IPS-20b (cell line): ENCODE data around the gene RAB7B.
"Not testable (repeated sequence)": the region's sequence is repeated elsewhere in the genome, so short reads cannot be mapped to it uniquely, and the experiment has no call there.

ENCODE experiments used
- H3K27ac ChIP-seq: one replicate; pipeline ENCODE4 v1.5.1; 2013; ENCODE audit warnings: low read length
- H3K27me3 ChIP-seq: 2 replicates; pipeline ENCODE4 v1.6.1; 2013; ENCODE audit warnings: mild to moderate bottlenecking, low read length, inconsistent platforms; ENCODE audit not compliant: insufficient read depth
- H3K36me3 ChIP-seq: 2 replicates; pipeline ENCODE4 v1.6.1; 2013; ENCODE audit warnings: low read depth, mild to moderate bottlenecking, inconsistent platforms, low read length, moderate library complexity; ENCODE audit not compliant: insufficient read depth
- H3K4me1 ChIP-seq: 2 replicates; pipeline ENCODE4 v1.6.1; 2013; ENCODE audit warnings: mild to moderate bottlenecking, control low read depth, inconsistent platforms, low read length, moderate library complexity; ENCODE audit not compliant: insufficient read depth
- H3K4me3 ChIP-seq: 2 replicates; pipeline ENCODE4 v1.5.1; 2013; ENCODE audit warnings: mild to moderate bottlenecking, low read length, inconsistent platforms
- H3K9ac ChIP-seq: 2 replicates; pipeline ENCODE4 v1.6.1; 2013; ENCODE audit warnings: low read depth, mild to moderate bottlenecking, inconsistent platforms, low read length, moderate library complexity
- H3K9me3 ChIP-seq: 2 replicates; pipeline ENCODE4 v1.6.1; 2013; ENCODE audit warnings: mild to moderate bottlenecking, low read depth, low read length, inconsistent platforms; ENCODE audit not compliant: insufficient read depth

Gene RAB7B

DNA sequence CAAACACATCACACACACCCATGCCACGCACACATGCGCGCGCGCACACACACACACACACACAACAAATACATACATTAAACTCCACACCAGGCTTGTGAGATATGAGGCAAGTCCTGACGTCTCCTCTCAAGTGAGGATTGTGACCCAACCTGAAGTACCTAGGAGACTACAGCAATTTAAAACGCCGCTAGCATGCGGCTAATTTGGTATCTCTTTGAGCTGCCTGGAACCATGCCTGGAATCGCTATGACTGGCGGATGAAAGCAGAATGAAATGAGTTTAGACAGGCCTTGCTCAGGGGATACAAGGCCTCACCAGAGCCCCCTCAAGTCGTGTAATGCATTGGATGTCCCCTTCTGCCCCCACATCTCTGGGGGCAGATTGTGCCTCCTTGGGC lies 1.6 kb upstream of the RAB7B start:
- Histone ChIP-seq H3K9me3 (no peaks in the 10 kb centered on the region), H3K27me3 (peaks cover 7% of the 10 kb centered on the region; the same call in 1 of the 2 replicates), H3K4me1 (no peaks in the 10 kb centered on the region), H3K4me3 (no peak overlapping the region), H3K9ac (no peak overlapping the region), H3K27ac (no peak overlapping the region), H3K36me3 (no peaks in the 10 kb centered on the region)

DNA sequence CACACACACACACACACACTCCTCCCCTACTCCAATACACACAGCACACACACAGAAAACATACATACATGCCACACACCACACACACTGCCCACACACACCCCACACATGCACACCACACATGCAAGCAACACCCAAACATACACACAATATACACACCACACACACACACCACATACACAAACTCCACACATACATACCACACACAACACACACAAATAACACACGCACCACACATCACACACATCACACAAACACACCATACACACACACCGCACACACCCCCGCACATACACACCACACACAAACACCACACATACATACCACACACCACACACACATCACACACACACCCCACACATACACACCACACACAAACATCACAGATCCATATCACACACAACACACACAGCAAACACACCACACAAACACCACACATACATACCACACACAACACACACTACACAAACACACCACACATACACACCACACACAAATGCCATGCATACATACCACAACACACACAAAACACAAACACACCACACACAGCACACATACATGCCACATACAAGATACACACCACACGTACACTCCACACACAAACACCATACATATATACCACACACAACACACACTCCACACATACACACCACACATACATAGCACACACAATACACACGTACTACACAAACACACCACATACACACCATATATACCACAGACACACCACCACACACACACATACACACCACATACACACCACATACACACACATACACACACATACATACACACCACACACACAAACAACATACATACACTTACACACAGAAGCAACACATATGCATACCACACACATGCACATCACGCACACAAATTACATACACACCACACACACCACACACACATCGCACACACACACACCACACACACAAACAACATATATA lies 932 bp upstream of the RAB7B start:
- Histone ChIP-seq H3K27me3 (peaks cover 14% of the 10 kb centered on the region; the same call in 1 of the 2 replicates), H3K4me1 (no peaks in the 10 kb centered on the region), H3K27ac (no peak overlapping the region), H3K36me3 (no peaks in the 10 kb centered on the region), H3K4me3 (no peak overlapping the region), H3K9me3 (no peaks in the 10 kb centered on the region), H3K9ac (no peak overlapping the region)

DNA sequence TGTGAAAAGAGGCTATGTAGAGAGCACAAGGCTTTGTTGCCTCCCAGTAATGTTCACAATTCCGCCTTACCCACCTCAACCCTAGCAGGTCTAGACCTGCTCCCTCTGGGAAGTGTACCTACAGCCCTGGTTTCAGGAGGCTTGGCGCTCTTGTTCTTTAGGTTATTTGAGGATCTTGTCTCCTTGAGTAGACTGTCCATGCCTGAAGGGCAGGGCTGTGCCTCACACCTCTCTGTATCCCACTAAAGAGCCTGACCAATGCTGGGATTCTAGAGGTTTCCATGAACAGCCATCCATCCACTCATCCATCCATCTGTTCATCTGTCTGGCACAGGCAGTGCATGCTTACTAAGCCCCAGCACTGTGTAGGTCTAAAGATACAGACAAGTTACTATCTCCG lies 1.0 kb downstream of the RAB7B start:
- H3K4me1 ChIP-seq, result no peaks in the 10 kb centered on the region
- H3K27ac ChIP-seq, result no peak overlapping the region
- H3K9ac ChIP-seq, result no peak overlapping the region
- H3K36me3 ChIP-seq, result no peaks in the 10 kb centered on the region
- H3K4me3 ChIP-seq, result no peak overlapping the region
- H3K27me3 ChIP-seq, result peaks cover 34% of the 10 kb centered on the region; the same call in 1 of the 2 replicates
- H3K9me3 ChIP-seq, result no peaks in the 10 kb centered on the region

DNA sequence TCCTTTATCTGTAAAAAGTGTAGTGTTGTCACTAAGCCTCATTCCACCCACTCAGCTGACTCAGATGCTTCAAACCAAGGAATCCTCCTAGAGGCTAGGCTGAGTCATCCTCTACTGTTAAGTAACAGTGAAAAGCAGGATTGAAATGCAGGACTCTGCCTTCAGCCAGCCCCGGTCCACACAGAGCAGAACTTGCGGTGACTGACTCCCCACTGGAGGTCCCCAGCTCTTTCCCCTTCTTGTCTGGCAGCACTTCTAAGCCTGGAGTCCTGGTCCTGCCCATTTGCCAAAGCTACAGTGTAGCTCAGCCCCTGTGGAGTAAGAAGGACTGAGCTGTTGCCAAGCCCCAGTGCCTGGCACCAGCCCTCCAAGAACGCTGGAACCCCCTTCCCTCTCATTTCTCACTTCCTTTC lies 1.7 kb downstream of the RAB7B start:
- no peaks in the 10 kb centered on the region for H3K4me1 ChIP-seq
- no peaks in the 10 kb centered on the region for H3K36me3 ChIP-seq
- no peak overlapping the region for H3K9ac ChIP-seq
- no peaks in the 10 kb centered on the region for H3K9me3 ChIP-seq
- no peak overlapping the region for H3K27ac ChIP-seq
- H3K27me3 ChIP-seq, result peaks cover 40% of the 10 kb centered on the region; the same call in 1 of the 2 replicates
- H3K4me3 ChIP-seq, result no peak overlapping the region

DNA sequence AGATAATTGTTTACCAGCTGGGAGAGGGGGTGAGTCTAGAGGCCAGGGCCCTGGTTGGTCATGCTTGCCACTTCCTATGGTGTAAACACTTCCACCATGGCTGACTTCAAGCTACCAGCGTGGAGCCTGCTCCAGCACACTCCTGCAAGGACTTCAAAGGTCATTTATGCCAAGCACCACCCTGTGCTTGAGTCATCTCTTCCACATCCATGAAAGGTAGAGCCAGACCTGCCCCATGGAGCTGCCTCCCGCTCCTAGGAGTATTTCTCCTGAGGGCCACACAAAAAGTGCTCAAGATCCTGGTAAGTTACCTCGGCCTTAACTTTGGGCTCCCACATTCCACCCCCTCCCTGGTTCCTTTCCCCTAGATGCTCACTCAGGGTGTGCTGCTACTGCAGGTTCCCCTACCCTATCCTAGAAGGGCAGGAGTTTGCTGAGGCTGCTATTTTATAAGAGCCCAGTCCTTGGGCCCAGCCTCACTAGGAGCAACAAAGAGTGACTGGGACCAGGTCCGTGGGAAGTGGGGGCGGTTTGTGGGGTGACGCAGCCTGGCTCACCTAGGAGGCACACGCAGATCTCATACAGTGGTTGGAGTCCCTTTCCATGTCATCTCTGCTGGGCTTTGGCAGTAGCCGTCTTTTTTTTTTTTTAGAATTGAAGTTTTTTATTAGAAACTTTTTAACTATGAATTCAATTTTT lies 2.4 kb downstream of the RAB7B start:
- H3K4me3 ChIP-seq, result no peak overlapping the region
- no peaks in the 10 kb centered on the region for H3K9me3 ChIP-seq
- 0 out of 2 replicates have a peak, but pooled peaks cover 3% of the 10 kb centered on the region for H3K4me1 ChIP-seq
- no peaks in the 10 kb centered on the region for H3K36me3 ChIP-seq
- H3K9ac ChIP-seq, result no peak overlapping the region
- no peak overlapping the region for H3K27ac ChIP-seq
- H3K27me3 ChIP-seq, result peaks cover 44% of the 10 kb centered on the region; the same call in 1 of the 2 replicates

DNA sequence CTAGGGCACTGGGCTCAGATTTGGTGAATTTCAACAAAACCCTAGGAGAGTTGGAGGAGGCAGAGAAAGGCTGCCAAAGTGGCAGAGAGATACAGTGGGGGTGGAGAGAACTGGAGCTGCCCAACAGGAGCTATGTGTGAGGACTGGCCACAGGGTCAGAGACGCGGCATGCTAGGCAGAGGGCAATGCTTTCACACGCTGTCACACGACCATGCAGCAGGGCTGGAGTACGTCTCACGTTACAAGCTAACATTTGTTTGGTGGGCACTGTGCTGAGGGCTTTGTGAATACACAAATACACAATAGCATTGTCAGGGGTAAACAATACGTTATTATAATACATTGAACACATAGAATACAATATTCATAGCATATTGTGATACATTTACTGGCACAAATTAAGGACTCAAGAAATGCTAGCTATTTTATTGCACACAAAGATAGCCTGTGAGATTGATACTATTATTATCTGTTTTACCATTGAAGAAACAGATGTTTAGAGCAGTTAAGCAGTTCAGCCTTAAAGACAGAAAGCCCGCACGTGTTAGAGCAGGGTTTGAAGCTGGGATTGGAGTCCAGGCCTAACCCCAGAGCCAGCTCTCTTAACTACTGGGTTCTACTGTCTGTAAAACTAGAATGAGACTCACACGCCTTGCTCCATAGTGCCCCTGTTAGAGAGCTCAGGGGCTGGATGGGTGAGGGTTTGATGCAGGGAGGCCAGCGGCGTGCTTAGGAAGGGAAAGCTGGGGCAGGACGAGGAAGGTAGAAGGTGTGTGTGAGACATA lies 4.5 kb downstream of the RAB7B start:
- no peak overlapping the region for H3K9ac ChIP-seq
- H3K27ac ChIP-seq, result no peak overlapping the region
- peaks cover 7% of the 10 kb centered on the region; the same call in 1 of the 2 replicates for H3K4me1 ChIP-seq
- H3K4me3 ChIP-seq, result no peak overlapping the region
- peaks cover 44% of the 10 kb centered on the region; the same call in 1 of the 2 replicates for H3K27me3 ChIP-seq
- no peaks in the 10 kb centered on the region for H3K36me3 ChIP-seq
- no peaks in the 10 kb centered on the region for H3K9me3 ChIP-seq

DNA sequence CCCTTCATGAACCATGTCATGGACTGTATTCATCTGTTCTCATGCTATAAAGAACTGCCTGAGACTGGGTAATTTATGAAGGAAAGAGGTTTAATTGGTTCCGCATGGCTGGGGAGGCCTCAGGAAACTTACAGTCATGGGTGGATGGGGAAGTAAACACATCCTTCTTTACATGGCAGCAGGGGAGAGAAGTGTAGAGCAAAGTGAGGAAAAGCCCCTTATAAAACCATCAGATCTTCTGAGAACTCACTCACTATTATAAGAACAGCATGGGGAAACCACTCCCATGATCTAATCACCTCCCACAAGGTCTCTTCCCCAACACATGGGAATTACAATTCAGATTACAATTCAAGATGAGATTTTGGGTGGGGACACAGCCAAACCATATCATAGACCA lies 6.6 kb downstream of the RAB7B start:
- not testable (repeated sequence) for H3K9ac ChIP-seq, H3K9me3 ChIP-seq, H3K27ac ChIP-seq, H3K36me3 ChIP-seq, H3K4me1 ChIP-seq, H3K4me3 ChIP-seq
- H3K27me3 ChIP-seq, result peaks cover 44% of the 10 kb centered on the region; the same call in 1 of the 2 replicates

DNA sequence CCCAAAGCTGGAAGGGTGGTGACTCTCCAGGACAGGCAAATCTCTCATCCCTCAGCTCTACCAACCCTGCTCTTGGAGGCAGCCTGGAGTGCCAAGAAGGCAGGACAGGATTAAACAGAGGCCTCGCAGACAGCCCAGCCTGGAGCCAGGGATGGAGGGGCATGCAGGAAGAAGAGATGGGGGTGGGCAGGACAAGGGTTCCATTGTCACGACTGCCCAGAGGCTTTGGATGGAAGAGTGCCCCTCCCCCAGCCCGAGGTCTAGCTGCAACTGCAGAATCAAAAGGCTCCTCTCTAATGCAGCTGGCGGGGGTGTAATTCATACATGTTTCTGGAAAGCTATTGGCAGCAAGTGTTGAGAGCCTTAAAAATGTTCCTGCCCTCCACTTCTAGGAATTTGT lies 8.8 kb downstream of the RAB7B start:
- H3K36me3 ChIP-seq, result no peaks in the 10 kb centered on the region
- H3K9ac ChIP-seq, result no peak overlapping the region
- peaks cover 7% of the 10 kb centered on the region; the same call in 1 of the 2 replicates for H3K4me1 ChIP-seq
- no peak overlapping the region for H3K4me3 ChIP-seq
- peaks cover 33% of the 10 kb centered on the region; the same call in 1 of the 2 replicates for H3K27me3 ChIP-seq
- no peaks in the 10 kb centered on the region for H3K9me3 ChIP-seq
- no peak overlapping the region for H3K27ac ChIP-seq

DNA sequence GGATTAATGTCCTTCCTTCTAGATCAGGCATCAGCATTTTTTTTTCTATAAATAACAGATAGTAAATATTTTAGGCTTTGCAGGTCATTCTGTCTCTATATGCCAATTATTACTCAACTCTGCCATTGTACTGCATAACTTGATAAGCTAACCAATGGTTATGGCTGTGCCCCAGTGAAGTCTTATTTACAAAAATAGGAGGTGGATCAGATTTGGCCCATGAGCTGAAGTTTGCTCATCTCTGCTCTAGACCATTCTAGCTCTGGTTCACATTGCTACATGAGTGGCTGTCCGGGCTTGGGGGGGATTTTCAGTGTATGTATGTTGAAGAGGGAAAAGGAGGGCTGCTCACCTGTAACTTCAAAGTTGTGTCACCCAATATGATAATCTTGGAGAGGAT lies 10.1 kb downstream of the RAB7B start:
- no peaks in the 10 kb centered on the region for H3K36me3 ChIP-seq
- no peaks in the 10 kb centered on the region for H3K9me3 ChIP-seq
- H3K27me3 ChIP-seq, result peaks cover 20% of the 10 kb centered on the region; the same call in 1 of the 2 replicates
- H3K27ac ChIP-seq, result no peak overlapping the region
- no peak overlapping the region for H3K9ac ChIP-seq
- peaks cover 7% of the 10 kb centered on the region; the same call in 1 of the 2 replicates for H3K4me1 ChIP-seq
- no peak overlapping the region for H3K4me3 ChIP-seq

DNA sequence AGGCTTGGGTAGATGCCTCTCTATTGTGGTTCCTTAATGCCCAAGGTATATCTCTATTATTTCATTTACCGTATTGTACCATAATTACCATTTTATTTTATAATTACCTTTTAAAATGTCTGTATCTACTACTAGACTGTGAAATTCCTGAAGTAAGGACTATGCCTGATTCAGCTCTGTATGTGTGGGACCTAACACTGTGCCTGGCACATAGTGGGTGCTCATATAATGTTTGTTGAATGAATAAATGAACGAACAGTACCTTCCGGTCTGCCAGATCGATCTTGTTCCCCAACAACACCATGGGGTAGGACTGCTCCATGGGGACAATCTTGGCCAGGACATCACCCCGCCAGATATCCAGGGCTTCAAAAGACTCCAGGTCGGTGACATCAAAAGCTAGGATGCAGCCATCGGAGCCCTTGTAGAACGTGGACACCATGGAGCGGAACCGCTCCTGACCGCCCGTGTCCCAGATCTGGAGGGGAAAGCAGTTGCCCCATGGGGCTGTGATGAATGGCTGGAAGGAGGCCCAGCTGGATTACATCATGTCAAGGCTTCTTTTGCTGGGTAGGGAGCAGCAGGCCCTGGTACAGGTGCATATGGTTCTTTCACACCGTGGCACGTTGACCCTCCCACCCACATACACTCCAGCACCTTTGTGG lies 10.8 kb downstream of the RAB7B start:
- Histone ChIP-seq H3K36me3 (no peaks in the 10 kb centered on the region), H3K4me3 (no peak overlapping the region), H3K9me3 (no peaks in the 10 kb centered on the region), H3K27me3 (peaks cover 13% of the 10 kb centered on the region; the same call in 1 of the 2 replicates), H3K9ac (no peak overlapping the region), H3K4me1 (peaks cover 7% of the 10 kb centered on the region; the same call in 1 of the 2 replicates), H3K27ac (no peak overlapping the region)

DNA sequence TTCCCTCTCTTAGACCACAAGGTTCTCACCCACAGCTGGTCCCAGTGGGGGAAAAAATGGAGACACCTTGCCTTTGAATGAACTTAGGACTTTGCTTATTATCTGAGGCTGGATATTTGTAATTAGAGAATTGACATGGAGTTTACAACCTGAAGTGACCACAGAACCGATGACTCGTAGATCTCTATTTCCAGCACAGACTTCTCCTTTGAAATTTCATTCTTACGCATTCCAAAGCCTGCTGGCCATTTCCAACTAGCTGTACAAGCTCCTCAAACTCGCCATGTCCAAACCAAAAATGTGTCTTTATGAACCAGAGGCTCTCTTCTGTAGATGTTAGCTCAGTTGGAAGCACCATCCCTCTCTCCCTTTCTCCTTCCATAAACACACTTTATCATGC lies 12.0 kb downstream of the RAB7B start:
- Histone ChIP-seq H3K27ac (no peak overlapping the region), H3K4me1 (peaks cover 5% of the 10 kb centered on the region; the same call in 1 of the 2 replicates), H3K36me3 (no peaks in the 10 kb centered on the region), H3K4me3 (no peak overlapping the region), H3K27me3 (peaks cover 1% of the 10 kb centered on the region; the same call in 1 of the 2 replicates), H3K9me3 (no peaks in the 10 kb centered on the region), H3K9ac (no peak overlapping the region)
